ENCODE data around the gene GNAZ. TPM values are rescaled to one million over a fixed set of nuclear protein-coding genes. Genes with fewer than 3 reads are reported as not detected.
"Not testable (repeated sequence)": the region's sequence is repeated elsewhere in the genome, so short reads cannot be mapped to it uniquely, and the experiment has no call there.

The GNAZ gene
- total RNA-seq, 4 donors from 2014 or later: 2.7 to 14.7 (median 7.8) TPM

- Histone ChIP-seq H3K36me3 (no peaks in the 10 kb centered on the region), H3K27me3 (peaks cover 15% of the 10 kb centered on the region), H3K4me3 (no peak overlapping the region), H3K4me1 (no peaks in the 10 kb centered on the region), H3K27ac (no peak overlapping the region), H3K9me3 (peaks cover 7 to 8% of the 10 kb centered on the region in 2 donors)
- no peak for DNase-seq
- TF ChIP-seq EP300 (IDR thresholded peaks at IDR 0.05; ENCODE audit: low read depth): no peak
- TF ChIP-seq CTCF (IDR thresholded peaks at IDR 0.05): no peak
- TF ChIP-seq POLR2A (IDR thresholded peaks at IDR 0.05): no peak
- no peak for TF ChIP-seq POLR2AphosphoS5 (IDR thresholded peaks at IDR 0.05)
- intact Hi-C loops (cut with DNase I; ENCODE audit: low total_unique reads): no loop called here
- WGBS, 2 donors (ENCODE audit: low coverage in 1 of 2): 92% methylated on average over 6 of the region's 6 CpGs; no CpG with 5 or more reads in 1 of the 2 donors
- in situ Hi-C loops (cut with MboI; ENCODE audit: low pct_ligation_motif_present in 1 of 4, low pct_unique_long_range_greater_than_20kb in 1 of 4, low sequenced_read_pairs in 3 of 4): no loop called here
Observed at GRCh38 chr22:23047742-23048141, 22.6 kb upstream of the GNAZ start.

- in situ Hi-C loops (cut with MboI; ENCODE audit: low pct_ligation_motif_present in 1 of 4, low pct_unique_long_range_greater_than_20kb in 1 of 4, low sequenced_read_pairs in 3 of 4); H3K4me3 ChIP-seq; H3K36me3 ChIP-seq; DNase-seq; H3K27ac ChIP-seq; H3K4me1 ChIP-seq; H3K9me3 ChIP-seq; H3K27me3 ChIP-seq; intact Hi-C loops (cut with DNase I; ENCODE audit: low total_unique reads): not testable (repeated sequence)
- WGBS, 2 donors (ENCODE audit: low coverage in 1 of 2): 61 to 75% methylated on average over 1 of the region's 1 CpG
Observed at GRCh38 chr22:23050546-23050945, 19.8 kb upstream of the GNAZ start.

- H3K4me1 ChIP-seq: no peaks in the 10 kb centered on the region
- intact Hi-C loops (cut with DNase I; ENCODE audit: low total_unique reads): no loop called here
- no peak overlapping the region for H3K27ac ChIP-seq
- H3K4me3 ChIP-seq: no peak overlapping the region
- H3K36me3 ChIP-seq: no peaks in the 10 kb centered on the region
- 62 to 80% methylated on average over 2 to 5 of the region's 5 CpGs for WGBS, 2 donors (ENCODE audit: low coverage in 1 of 2)
- no peaks in the 10 kb centered on the region for H3K9me3 ChIP-seq
- TF ChIP-seq POLR2A (IDR thresholded peaks at IDR 0.05): no peak
- TF ChIP-seq EP300 (IDR thresholded peaks at IDR 0.05; ENCODE audit: low read depth): no peak
- no peak for TF ChIP-seq CTCF (IDR thresholded peaks at IDR 0.05)
- TF ChIP-seq POLR2AphosphoS5 (IDR thresholded peaks at IDR 0.05): no peak
- no peak for DNase-seq
- in situ Hi-C loops (cut with MboI; ENCODE audit: low pct_ligation_motif_present in 1 of 4, low pct_unique_long_range_greater_than_20kb in 1 of 4, low sequenced_read_pairs in 3 of 4): no loop called here
- peaks cover 6% of the 10 kb centered on the region for H3K27me3 ChIP-seq
Observed at GRCh38 chr22:23053051-23053707, 17.1 kb upstream of the GNAZ start.

GRCh38 chr22:23053912-23054530 lies 16.3 kb upstream of the GNAZ start:
- H3K36me3 ChIP-seq: no peaks in the 10 kb centered on the region
- in situ Hi-C loops (cut with MboI; ENCODE audit: low pct_ligation_motif_present in 1 of 4, low pct_unique_long_range_greater_than_20kb in 1 of 4, low sequenced_read_pairs in 3 of 4): no loop called here
- no peak for TF ChIP-seq EP300 (IDR thresholded peaks at IDR 0.05; ENCODE audit: low read depth)
- no peak for TF ChIP-seq CTCF (IDR thresholded peaks at IDR 0.05)
- TF ChIP-seq POLR2A (IDR thresholded peaks at IDR 0.05): no peak
- TF ChIP-seq POLR2AphosphoS5 (IDR thresholded peaks at IDR 0.05): no peak
- no peaks in the 10 kb centered on the region for H3K4me1 ChIP-seq
- 86% methylated on average over 8 of the region's 8 CpGs; no CpG with 5 or more reads in 1 of the 2 donors for WGBS, 2 donors (ENCODE audit: low coverage in 1 of 2)
- no peak overlapping the region for H3K27ac ChIP-seq
- no peak for DNase-seq
- H3K27me3 ChIP-seq: peaks cover 6% of the 10 kb centered on the region
- no peaks in the 10 kb centered on the region for H3K9me3 ChIP-seq
- intact Hi-C loops (cut with DNase I; ENCODE audit: low total_unique reads): no loop called here
- no peak overlapping the region for H3K4me3 ChIP-seq

Data from transverse colon (tissue), 4 donors.